ENCODE measurements around the gene BOC. TPM values are rescaled to one million over a fixed set of nuclear protein-coding genes. Genes with fewer than 3 reads are reported as not detected.
A peak's percentile ranks its signal among the peaks of the same experiment; 100 is the strongest.

Gene BOC
- total and polyA plus RNA-seq, 8 donors, result 5.2 to 51.3 (median 23.7) TPM

- peaks cover 13 to 51% (median 32%) of the 10 kb centered on the region in 4 donors for H3K4me1 ChIP-seq
- no peak for TF ChIP-seq EP300 (IDR thresholded peaks at IDR 0.05)
- TF ChIP-seq POLR2A (IDR thresholded peaks at IDR 0.05), result no peak
- H3K27me3 ChIP-seq, result no peaks in the 10 kb centered on the region
- WGBS, 5 donors, result 76 to 82% (median 78%) methylated on average over 3 of the region's 3 CpGs
- H3K36me3 ChIP-seq, result no peaks in the 10 kb centered on the region
- no peak for DNase-seq
- no peak overlapping the region for H3K4me3 ChIP-seq
- peak overlapping the region in 3 of 5 donors; percentile 42 to 66 (median 48) for H3K27ac ChIP-seq
- intact Hi-C loops (cut with DNase I; ENCODE audit: low total_unique reads), result no loop called here
- H3K9me3 ChIP-seq, result no peaks in the 10 kb centered on the region
Measured at GRCh38 chr3:113234028-113234427, 22.7 kb downstream of the BOC start.

DNA sequence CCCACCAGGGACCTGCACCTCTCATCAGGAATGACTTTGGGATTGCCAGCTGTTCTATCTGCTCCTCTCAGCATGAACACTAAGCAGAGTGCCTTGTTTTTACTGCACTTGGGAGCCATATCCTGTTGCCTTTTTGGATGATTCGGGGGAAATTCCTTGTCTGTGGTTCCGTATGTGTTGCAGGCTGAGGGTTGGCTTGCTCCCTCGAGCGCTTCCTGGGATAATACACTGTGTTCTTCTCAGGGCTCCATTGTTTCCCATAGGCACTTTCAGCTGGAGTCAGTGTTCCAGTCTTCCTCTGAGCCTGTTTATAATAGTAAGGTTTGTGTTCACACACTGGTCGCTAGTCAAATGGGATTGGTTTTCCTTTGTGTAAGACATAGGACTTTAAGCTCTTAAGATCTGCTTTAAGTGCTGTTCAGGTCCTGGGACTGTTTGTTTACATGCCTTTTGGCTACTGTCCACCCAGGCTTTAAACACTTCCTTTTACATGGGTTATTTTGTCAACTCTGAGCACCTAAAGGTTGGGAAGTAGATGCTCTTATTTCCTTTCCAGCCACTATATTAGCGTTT, 23.4 kb downstream of the BOC start:
- no peaks in the 10 kb centered on the region for H3K36me3 ChIP-seq
- peak overlapping the region in 3 of 5 donors; percentile 42 to 66 (median 48) for H3K27ac ChIP-seq
- H3K4me1 ChIP-seq, result peaks cover 13 to 55% (median 30%) of the 10 kb centered on the region in 4 donors
- H3K27me3 ChIP-seq, result no peaks in the 10 kb centered on the region
- intact Hi-C loops (cut with DNase I; ENCODE audit: low total_unique reads), result no loop called here
- H3K4me3 ChIP-seq, result no peak overlapping the region
- WGBS, 5 donors, result 38 to 61% (median 56%) methylated on average over 6 of the region's 6 CpGs
- H3K9me3 ChIP-seq, result no peaks in the 10 kb centered on the region
- TF ChIP-seq EP300 (IDR thresholded peaks at IDR 0.05) (no peak), POLR2AphosphoS5 (IDR thresholded peaks at IDR 0.05) (peak in 1 of 3 donors; percentile 6), CTCF (IDR thresholded peaks at IDR 0.05) (no peak), POLR2A (IDR thresholded peaks at IDR 0.05) (no peak)
- DNase-seq, result peak in 1 of 2 donors; percentile 42

DNA sequence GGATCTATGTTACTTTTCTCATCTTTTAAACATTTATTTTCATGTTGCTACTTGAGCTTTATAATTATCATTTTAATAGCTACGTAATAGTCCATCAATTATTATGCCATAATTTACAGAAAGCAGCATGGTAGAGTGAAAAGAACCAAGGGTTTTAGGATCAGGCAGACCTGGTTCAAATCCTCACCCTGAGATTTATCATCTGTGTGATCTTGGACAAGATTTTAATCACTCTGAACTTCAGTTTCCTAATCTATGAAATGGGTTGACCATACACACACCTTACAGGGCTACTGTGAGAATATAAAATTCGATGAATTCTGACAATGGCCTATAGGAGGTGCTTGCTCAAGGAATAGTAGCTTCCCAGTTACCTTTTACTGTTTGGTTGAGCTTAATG, 27.1 kb downstream of the BOC start:
- TF ChIP-seq POLR2AphosphoS5 (IDR thresholded peaks at IDR 0.05) (no peak), POLR2A (IDR thresholded peaks at IDR 0.05) (no peak), EP300 (IDR thresholded peaks at IDR 0.05) (no peak), CTCF (IDR thresholded peaks at IDR 0.05) (no peak)
- Histone ChIP-seq H3K36me3 (no peaks in the 10 kb centered on the region), H3K4me3 (no peak overlapping the region), H3K27ac (no peak overlapping the region), H3K27me3 (no peaks in the 10 kb centered on the region), H3K9me3 (no peaks in the 10 kb centered on the region), H3K4me1 (peaks cover 13 to 57% (median 29%) of the 10 kb centered on the region in 4 donors)
- 87 to 92% (median 91%) methylated on average over 2 of the region's 2 CpGs for WGBS, 5 donors
- no peak for DNase-seq
- intact Hi-C loops (cut with DNase I; ENCODE audit: low total_unique reads), result no loop called here

GRCh38 chr3:113240841-113241240, 29.5 kb downstream of the BOC start:
- Histone ChIP-seq H3K9me3 (no peaks in the 10 kb centered on the region), H3K36me3 (no peaks in the 10 kb centered on the region), H3K4me1 (peaks cover 0 to 45% (median 19%) of the 10 kb centered on the region in 4 donors), H3K27ac (peak overlapping the region in 4 of 5 donors; percentile 38 to 74 (median 56)), H3K27me3 (no peaks in the 10 kb centered on the region), H3K4me3 (no peak overlapping the region)
- intact Hi-C loops (cut with DNase I; ENCODE audit: low total_unique reads), result no loop called here
- DNase-seq, result no peak
- WGBS, 5 donors, result 78 to 89% (median 88%) methylated on average over 3 of the region's 3 CpGs
- no peak for TF ChIP-seq EP300 (IDR thresholded peaks at IDR 0.05)

DNA sequence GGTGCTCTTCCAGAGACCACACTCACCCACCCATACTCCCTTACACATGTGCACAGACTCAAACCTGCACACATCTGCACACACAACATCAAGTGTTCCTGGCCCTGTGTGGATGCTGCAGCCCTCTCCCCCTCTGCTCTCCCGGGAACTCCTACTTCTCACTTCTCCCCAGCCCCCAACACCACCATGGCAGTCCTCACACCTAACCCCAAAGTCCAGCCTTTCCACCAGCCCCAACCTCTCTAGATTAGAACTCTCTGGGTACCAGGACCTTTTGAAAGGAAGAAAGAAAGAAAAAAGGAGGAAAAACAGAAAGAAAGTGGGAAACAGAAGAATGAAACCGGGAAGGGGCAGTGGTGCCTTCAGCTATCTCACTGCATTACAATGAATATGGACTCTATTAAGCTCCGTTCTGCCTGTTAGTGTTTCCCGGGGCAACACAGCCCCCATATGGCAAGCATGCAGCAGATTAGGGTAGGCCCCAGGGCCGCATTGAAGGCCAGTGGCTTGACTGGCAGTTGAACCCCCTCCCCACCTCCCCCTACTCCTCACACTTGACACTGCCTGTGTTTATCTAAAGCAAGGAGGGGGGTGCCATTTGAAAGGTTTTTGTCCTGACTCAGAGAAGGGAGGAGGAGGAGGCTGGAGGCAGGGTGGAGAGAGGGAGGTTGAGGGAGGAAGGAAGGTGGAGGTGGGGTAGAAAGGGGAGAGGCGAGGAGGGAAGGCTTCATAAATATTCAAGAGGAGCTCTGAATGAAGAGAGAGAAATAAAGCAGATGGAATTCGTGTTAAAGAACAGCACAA, 30.1 kb downstream of the BOC start:
- no peaks in the 10 kb centered on the region for H3K27me3 ChIP-seq
- H3K27ac ChIP-seq, result peak overlapping the region in 4 of 5 donors; percentile 38 to 74 (median 56)
- no peaks in the 10 kb centered on the region for H3K9me3 ChIP-seq
- intact Hi-C loops (cut with DNase I; ENCODE audit: low total_unique reads), result no loop called here
- 39 to 56% (median 44%) methylated on average over 7 of the region's 7 CpGs for WGBS, 5 donors
- TF ChIP-seq POLR2AphosphoS5 (IDR thresholded peaks at IDR 0.05) (no peak), POLR2A (IDR thresholded peaks at IDR 0.05) (no peak)
- peak in 1 of 2 donors; percentile 55 for DNase-seq
- H3K4me1 ChIP-seq, result peaks cover 0 to 51% (median 21%) of the 10 kb centered on the region in 4 donors
- H3K36me3 ChIP-seq, result no peaks in the 10 kb centered on the region
- no peak overlapping the region for H3K4me3 ChIP-seq
